ENCODE results near the gene TUBA1A. TPM values are rescaled to one million over a fixed set of nuclear protein-coding genes. Genes with fewer than 3 reads are reported as not detected.
"Not testable (repeated sequence)": the region's sequence is repeated elsewhere in the genome, so short reads cannot be mapped to it uniquely, and the experiment has no call there.

The TUBA1A gene
- total RNA-seq, 1 donor from 2014 or later, result 883 TPM

- TF ChIP-seq, protein P1, sequence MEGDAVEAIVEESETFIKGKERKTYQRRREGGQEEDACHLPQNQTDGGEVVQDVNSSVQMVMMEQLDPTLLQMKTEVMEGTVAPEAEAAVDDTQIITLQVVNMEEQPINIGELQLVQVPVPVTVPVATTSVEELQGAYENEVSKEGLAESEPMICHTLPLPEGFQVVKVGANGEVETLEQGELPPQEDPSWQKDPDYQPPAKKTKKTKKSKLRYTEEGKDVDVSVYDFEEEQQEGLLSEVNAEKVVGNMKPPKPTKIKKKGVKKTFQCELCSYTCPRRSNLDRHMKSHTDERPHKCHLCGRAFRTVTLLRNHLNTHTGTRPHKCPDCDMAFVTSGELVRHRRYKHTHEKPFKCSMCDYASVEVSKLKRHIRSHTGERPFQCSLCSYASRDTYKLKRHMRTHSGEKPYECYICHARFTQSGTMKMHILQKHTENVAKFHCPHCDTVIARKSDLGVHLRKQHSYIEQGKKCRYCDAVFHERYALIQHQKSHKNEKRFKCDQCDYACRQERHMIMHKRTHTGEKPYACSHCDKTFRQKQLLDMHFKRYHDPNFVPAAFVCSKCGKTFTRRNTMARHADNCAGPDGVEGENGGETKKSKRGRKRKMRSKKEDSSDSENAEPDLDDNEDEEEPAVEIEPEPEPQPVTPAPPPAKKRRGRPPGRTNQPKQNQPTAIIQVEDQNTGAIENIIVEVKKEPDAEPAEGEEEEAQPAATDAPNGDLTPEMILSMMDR (IDR thresholded peaks at IDR 0.05; ENCODE audit: insufficient read depth, low read length, poor library complexity, severe bottlenecking), result no peak
- no peak for DNase-seq (ENCODE audit: low read depth)
- no peak overlapping the region for H3K4me3 ChIP-seq (ENCODE audit: low read depth, low read length)
- no peaks in the 10 kb centered on the region for H3K27me3 ChIP-seq (ENCODE audit: control insufficient read depth, insufficient read depth, low read length)
- no peaks in the 10 kb centered on the region for H3K36me3 ChIP-seq (ENCODE audit: control insufficient read depth, insufficient read depth, low read length)
Measured at GRCh38 chr12:49223590-49224369, 34.9 kb upstream of the TUBA1A start.

DNA sequence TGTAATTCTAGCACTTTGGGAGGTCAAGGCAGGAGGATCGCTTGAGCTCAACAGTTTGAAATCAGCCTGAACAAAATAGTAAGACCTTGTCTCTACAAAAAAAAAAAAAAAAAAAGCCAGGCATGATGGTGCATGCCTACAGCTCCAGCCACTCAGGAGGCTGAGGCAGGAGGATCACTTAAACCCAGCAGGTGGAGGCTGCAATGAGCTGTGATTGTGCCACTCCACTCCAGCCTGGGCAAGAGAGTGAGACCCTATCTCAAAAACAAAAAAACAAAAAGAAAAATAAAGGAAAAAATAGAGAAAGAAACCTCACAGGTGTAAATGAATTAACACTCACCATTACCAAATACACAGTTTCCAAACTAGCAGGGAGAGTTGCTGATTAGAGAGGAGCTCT, 34.2 kb upstream of the TUBA1A start:
- TF ChIP-seq, protein P1 (IDR thresholded peaks at IDR 0.05; ENCODE audit: insufficient read depth, low read length, poor library complexity, severe bottlenecking), result no peak
- no peaks in the 10 kb centered on the region for H3K36me3 ChIP-seq (ENCODE audit: control insufficient read depth, insufficient read depth, low read length)
- DNase-seq (ENCODE audit: low read depth), result no peak
- H3K4me3 ChIP-seq (ENCODE audit: low read depth, low read length), result no peak overlapping the region
- H3K27me3 ChIP-seq (ENCODE audit: control insufficient read depth, insufficient read depth, low read length), result no peaks in the 10 kb centered on the region

DNA sequence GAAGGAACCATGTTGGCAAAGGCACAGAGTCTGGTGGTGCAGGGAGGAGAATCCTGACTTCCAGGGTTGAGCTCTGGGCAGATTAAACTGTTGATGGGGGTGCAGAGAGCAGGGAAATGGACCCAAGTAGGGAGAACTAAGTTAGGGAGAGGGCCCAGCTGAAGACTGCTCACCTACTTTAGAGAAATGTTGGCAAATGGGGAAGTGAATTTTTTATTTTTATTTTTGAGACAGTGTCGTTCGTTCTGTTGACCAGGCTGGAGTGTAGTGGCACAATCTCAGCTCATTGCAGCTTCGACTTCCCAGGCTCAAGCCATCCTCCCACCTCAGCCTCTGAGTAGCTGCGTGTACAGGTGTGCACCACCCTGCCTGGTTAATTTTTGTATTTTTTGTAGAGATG, 32.1 kb upstream of the TUBA1A start:
- no peak for DNase-seq (ENCODE audit: low read depth)
- H3K36me3 ChIP-seq (ENCODE audit: control insufficient read depth, insufficient read depth, low read length), result no peaks in the 10 kb centered on the region
- no peaks in the 10 kb centered on the region for H3K27me3 ChIP-seq (ENCODE audit: control insufficient read depth, insufficient read depth, low read length)
- TF ChIP-seq, protein P1 (IDR thresholded peaks at IDR 0.05; ENCODE audit: insufficient read depth, low read length, poor library complexity, severe bottlenecking), result no peak
- no peak overlapping the region for H3K4me3 ChIP-seq (ENCODE audit: low read depth, low read length)

- DNase-seq (ENCODE audit: low read depth), result no peak
- TF ChIP-seq, protein P1 (IDR thresholded peaks at IDR 0.05; ENCODE audit: insufficient read depth, low read length, poor library complexity, severe bottlenecking), result no peak
- H3K4me3 ChIP-seq (ENCODE audit: low read depth, low read length), result no peak overlapping the region
- no peaks in the 10 kb centered on the region for H3K36me3 ChIP-seq (ENCODE audit: control insufficient read depth, insufficient read depth, low read length)
- no peaks in the 10 kb centered on the region for H3K27me3 ChIP-seq (ENCODE audit: control insufficient read depth, insufficient read depth, low read length)
Measured at GRCh38 chr12:49219417-49220026, 30.6 kb upstream of the TUBA1A start.

DNA sequence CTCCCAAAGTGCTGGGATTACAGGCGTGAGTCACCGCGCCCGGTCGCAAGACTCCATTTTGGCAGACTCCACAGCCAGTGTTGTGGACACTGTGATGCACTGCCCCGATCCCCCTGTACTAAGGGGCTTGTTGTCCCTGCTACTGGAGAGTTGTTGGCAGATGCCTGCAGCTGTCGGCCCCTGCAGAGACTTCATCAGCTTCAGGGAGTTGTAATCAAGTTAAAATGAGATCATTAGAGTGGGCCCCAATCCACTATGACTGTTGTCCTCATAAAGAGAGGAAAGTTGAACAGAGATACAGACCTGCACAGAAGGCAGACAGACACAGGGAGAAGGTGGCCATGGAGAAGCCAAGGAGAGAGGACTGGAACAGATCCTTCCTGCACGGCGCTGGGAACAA, 23.7 kb upstream of the TUBA1A start:
- no peak for DNase-seq (ENCODE audit: low read depth)
- TF ChIP-seq, protein P1 (IDR thresholded peaks at IDR 0.05; ENCODE audit: insufficient read depth, low read length, poor library complexity, severe bottlenecking), result no peak

DNA sequence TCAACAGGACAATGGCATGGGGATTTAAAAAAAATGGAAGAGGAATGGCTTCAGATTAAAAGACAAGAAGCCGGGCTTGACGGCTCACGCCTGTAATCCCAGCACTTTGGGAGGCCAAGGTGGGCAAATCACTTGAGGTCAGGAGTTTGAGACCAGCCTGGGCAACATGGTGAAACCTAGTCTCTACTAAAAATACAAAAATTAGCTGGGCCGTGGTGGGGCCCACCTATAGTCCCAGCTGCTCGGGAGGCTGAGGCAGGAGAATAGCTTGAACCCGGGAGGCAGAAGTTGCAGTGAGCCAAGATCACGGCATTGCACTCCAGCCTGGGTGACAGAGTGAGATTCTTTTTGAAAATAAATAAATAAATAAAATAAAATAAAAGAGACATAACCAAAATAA, 21.8 kb upstream of the TUBA1A start:
- H3K27me3 ChIP-seq (ENCODE audit: control insufficient read depth, insufficient read depth, low read length); H3K4me3 ChIP-seq (ENCODE audit: low read depth, low read length); H3K36me3 ChIP-seq (ENCODE audit: control insufficient read depth, insufficient read depth, low read length); DNase-seq (ENCODE audit: low read depth): not testable (repeated sequence)

More for the DNA sequence above, 23.7 kb upstream of the TUBA1A start:
- Histone ChIP-seq H3K27me3 (ENCODE audit: control insufficient read depth, insufficient read depth, low read length) (no peaks in the 10 kb centered on the region), H3K36me3 (ENCODE audit: control insufficient read depth, insufficient read depth, low read length) (no peaks in the 10 kb centered on the region), H3K4me3 (ENCODE audit: low read depth, low read length) (no peak overlapping the region)

Measured in kidney epithelial cell (primary cell).